IPS-18c (cell line): ENCODE data around the gene AOAH.

Experiments
- H3K4me3 ChIP-seq: 2 replicates; pipeline ENCODE4 v1.7.0; 2013; ENCODE audit warnings: low read depth, mild to moderate bottlenecking, low read length, moderate library complexity; ENCODE audit not compliant: insufficient read depth
- H3K9me3 ChIP-seq: one replicate; pipeline ENCODE4 v1.6.1; 2013; ENCODE audit warnings: mild to moderate bottlenecking, low read length, moderate library complexity; ENCODE audit not compliant: control insufficient read depth, insufficient read depth

Gene AOAH

DNA sequence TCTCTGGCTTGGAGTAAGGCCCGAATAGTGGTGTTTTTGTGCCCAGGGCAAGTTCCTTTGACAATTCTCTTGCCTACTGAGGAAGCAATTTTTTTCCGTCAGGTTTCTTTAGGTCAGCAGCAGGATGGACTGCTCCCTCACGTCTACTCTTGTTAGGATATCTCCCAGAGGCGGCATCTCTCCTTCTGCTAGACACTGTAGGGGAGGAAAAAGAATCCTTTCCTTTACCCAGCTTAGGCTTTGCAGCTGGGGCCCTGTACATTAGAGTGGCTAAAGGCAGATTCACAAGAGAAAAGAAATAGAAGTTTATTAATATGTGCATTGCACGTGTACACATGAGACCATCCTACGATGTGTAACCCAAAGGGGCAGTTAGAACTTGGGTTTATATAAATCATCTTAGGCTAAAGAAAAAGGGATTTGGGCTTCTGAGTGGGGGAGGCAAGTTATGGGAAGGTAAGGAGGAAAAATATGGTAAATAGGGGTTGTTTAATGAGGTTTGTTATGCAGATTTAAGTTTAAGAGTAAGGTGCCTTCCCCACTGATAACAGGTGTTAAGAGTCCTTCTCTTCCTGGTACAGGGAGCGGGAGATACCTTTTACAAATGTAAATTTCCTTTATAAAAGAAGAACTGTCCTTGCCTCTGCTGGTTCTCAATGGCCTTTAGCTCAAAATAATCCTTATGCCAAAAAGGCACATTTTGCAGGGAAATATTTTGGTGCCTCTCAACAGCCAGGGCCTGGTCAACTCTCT is 156.4 kb downstream of the AOAH start:
- H3K4me3 ChIP-seq, result no peak overlapping the region

DNA sequence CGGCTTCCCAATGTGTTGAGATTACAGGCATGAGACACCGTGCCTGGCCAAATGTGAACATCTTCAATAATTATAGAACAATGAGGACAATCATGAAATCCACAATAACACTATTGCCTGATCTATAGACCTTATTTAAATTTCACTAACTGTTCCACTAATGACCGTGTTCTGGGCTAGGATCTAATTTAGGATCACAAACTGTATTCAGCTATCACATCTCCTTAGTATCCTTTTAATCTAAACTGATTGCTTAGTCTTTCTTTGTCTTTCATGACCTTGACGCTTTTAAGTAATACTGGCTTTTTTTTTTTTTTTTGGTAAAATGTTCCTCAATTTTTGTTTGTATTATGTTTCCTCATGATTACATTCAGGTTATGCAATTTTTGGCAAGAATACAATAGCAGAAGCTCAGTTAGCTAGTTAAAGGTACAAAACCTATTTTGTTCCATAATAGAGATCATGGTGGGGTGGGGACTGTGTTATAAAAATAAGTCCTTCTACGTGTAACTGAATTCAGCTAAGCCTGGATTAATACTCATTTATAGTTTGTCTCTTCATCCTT is 158.4 kb downstream of the AOAH start:
- no peak overlapping the region for H3K4me3 ChIP-seq
- peaks cover 5% of the 10 kb centered on the region for H3K9me3 ChIP-seq

More for the DNA sequence above, 156.4 kb downstream of the AOAH start:
- H3K9me3 ChIP-seq, result peaks cover 3% of the 10 kb centered on the region

DNA sequence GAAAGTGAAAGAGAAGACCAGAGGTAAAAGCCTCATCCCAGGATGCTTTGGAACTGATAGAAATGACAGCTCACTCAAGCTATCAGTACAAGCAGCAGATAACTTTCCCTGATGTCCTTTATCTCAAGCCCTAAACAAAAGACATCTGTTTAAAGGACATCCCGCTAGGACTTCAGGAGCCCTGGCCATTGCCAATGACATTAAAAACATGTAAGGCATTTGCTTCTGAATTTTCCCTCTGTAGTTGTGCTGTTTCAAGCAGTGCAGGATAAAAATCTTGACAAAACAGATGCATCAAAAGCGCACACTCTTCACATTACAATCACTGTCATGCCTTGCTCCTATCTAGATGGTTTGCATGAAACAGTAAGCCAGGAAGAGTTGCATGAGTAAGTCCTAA is 159.8 kb downstream of the AOAH start:
- Histone ChIP-seq H3K9me3 (peaks cover 2% of the 10 kb centered on the region), H3K4me3 (no peak overlapping the region)

DNA sequence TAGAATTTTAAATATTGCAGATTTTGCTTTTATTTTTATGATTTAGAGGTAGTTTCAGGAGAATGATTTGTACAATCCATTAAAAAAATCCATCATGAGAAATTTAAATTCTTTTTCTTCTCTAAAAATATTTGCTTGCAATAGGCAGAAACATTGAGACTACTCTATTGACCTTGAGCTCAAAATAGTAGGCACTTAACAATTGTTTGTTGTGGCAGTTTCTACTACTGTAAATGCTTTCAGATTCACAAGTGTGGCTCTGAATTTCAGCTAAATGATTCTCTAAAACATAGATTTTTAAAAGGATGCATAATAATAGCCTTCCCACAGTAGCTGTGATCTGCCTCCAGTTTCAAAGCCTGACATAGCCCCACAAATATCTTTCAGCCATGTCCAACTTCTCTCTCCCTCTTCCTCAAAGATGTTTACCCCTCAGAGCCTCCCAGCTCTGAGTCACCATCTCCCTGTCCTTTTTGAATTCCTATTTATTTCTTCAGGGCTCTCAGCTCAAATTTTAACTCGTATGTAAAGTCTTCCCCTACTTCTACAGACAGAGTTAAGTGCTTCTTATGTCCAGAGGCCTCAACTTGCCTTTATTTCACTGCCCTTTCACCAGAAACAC is 160.5 kb downstream of the AOAH start:
- H3K9me3 ChIP-seq, result peaks cover 4% of the 10 kb centered on the region
- no peak overlapping the region for H3K4me3 ChIP-seq

DNA sequence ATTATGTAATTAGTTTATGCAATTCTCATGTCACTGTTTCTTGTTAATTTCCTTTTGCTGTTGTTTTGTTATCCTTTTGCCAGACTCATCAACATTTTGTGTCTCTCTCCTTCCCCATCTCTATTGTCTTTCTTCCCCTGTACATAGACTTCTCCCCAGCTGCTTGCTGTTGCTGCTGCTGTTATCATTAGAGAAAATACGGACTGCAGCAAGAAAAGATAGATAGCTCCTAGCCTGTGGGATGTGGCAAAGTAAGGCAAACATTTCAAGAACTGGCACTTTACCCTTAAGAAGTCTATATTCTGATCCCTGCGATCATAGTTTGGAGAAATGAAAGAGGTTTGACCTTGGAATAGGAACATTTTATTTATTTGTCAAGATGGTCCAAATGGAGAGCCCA is 162.2 kb downstream of the AOAH start:
- H3K4me3 ChIP-seq, result no peak overlapping the region
- H3K9me3 ChIP-seq, result peaks cover 5% of the 10 kb centered on the region

DNA sequence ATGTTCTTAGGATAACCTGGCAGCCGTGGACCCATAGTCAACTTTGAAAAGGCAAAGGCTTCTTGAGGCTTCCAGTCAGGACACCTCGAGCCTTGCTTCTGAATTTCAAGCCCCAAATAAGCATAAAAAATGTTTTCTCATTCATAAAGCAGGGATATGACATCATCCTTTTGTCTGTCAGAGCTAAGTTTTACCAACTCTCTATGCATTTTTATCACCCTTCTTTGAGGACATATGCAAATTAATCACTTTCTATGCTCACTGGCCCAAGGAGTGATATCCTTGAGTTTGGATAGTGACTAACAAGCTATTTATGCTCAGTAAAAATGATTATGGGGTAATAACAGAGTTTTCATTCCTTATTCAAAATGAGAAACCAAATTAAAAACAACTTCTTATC is 175.3 kb downstream of the AOAH start:
- Histone ChIP-seq H3K4me3 (no peak overlapping the region), H3K9me3 (no peaks in the 10 kb centered on the region)

DNA sequence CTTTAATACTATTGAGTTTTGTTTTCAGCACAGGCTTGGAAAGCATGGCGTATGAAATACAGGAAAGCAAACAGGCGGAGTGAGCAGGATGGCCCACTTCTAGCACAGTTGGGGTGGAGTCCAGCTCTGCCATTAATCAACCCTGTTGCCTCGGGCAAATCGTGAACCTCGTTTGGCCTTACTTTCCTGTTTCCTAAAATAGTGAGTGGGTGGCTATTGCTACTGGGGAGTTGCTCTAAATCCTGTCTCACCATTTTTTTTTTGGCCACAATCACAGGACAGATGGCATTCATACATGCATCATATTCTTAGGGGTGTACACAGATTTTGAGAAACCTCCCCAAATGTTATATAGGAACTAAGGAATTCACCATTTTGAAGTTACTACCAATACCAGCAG is 176.9 kb downstream of the AOAH start:
- Histone ChIP-seq H3K4me3 (no peak overlapping the region), H3K9me3 (no peaks in the 10 kb centered on the region)

DNA sequence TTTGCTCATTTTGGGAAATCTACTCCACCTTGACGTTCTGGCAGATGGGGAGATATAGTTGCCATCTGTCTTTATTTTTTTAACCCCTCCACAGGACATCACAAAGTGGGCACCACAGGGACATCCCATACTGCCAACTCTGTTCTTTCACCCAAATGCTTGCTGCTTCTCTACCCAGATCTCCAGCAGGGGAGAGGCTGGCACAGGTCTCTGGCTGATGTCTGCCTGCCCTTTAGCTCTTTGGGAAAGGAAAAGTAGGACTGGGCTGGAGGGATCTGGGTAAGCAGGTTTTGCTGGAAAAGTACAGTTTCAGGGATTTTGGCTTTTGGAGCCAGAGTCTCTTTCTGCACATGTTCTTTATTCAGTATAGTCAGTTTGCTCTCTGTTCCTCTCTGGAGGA is 178.0 kb downstream of the AOAH start:
- Histone ChIP-seq H3K9me3 (no peaks in the 10 kb centered on the region), H3K4me3 (no peak overlapping the region)

DNA sequence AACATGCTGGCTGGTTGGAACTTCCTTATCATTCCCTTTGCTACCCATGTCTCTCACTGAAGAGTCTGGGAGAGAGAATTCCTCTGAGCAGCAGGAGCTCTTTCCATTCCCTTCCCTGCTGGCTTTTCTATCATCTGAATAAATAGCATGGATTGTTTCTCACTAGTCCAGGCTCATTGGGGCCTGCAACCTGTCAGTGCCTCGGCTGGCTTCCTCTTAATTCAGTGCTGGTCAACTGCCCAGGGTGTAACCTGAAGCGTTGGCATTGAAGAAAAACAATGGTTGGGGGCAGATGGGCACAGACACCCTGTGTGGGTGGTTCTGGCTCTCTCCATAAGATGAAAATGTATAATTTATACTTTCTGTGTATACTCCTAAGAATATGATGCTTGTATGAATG is 179.0 kb downstream of the AOAH start:
- H3K9me3 ChIP-seq, result no peaks in the 10 kb centered on the region
- no peak overlapping the region for H3K4me3 ChIP-seq

DNA sequence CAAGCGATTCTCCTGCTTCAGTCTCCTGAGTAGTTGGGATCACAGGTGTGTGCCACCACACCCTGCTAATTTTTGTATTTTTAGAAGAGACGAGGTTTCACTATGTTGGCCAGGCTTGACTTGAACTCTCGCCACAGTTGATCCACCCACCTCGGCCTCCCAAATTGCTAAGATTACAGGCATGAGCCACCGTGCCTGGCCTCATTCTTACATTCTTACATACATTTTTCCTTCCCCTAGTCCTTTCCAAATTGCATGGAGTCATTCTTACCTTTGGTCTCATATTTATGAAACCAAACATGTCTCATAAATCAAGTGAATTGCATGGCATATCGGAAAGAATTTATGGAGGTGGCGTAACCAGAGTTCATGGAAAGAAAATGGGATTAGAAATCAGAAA is 186.2 kb downstream of the AOAH start:
- no peak overlapping the region for H3K4me3 ChIP-seq

DNA sequence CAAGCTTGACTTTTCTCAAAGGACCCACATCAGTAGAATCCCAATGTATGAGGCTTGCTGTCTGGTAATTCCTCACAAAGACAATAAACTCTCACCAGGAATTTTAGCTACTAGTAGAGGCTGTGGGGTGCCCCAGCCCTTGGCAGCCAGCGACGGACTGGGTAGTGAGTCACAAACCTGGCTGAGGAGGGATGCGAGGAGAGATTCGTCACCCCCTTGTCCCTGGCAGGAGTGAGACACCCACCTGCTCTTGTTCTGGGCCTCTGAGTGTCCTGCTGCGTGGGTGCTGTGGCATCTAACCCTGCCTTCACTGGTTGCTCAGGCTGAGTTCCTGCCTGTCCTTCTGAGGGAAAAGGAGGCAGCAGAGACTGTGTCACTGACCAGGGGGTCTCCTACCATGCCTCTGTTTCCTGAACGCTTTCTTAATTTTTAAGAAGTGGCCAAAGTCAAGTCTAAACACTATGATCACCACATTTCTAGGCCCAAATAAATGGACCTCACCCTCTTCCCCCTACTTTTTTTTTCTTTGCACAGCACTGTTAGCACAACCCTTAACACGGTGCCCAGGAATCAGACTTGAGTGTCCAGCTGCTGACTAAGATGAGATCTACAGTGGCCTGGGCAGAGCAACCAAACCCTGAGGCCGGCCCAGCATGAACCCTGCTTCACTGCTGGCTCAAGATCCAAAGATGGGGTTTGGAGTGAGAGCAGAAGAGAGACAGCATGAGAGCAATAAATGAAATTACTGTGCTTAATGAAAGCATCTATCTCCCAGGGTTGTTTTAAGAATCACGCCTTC is 188.2 kb downstream of the AOAH start:
- Histone ChIP-seq H3K4me3 (no peak overlapping the region), H3K9me3 (no peaks in the 10 kb centered on the region)

More for the DNA sequence above, 186.2 kb downstream of the AOAH start:
- no peaks in the 10 kb centered on the region for H3K9me3 ChIP-seq

DNA sequence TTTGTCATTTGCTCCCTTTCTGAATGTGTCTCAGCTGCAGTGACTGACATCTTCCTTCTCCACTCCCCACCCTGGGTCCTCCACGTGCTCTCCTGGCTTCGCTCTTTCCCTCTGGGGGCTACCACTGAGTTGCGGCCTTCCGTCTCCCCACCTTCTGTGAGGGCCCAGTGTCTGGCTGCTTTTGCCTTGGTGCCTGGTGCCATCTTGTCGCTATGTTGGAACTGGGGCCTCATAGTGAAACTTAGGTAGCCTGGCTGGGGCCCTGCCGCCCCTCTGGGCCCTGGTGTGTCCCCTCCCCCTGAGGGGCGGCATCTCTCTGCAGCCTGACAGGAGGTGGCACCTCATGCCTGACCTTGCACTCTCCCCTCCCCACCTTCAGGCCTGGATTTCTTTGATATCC is 190.6 kb downstream of the AOAH start:
- H3K9me3 ChIP-seq, result no peaks in the 10 kb centered on the region
- no peak overlapping the region for H3K4me3 ChIP-seq

DNA sequence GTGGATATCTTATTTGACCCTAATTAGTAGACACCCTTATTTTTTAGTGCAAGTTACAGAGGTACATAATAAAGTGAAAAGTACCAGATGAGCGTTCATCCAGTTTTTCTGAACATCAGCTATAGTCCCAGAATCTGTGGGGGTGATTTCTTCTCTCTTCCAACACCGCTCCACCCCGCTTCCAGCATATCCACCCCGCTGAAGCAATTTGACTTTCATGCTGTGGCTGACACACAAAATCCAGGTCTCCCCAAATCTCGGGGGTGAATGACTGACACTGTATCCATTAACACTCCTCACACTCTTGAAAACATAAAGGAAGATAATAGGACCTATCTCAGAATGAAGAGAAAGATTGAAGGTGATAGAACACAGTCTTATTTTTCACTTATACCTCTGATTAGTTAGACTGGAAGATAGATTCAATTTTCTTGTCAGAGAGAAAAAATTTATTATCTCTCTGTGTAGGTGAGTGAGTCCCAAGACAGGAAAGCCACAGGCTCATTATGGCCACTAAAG is 191.3 kb downstream of the AOAH start:
- H3K4me3 ChIP-seq, result no peak overlapping the region
- H3K9me3 ChIP-seq, result no peaks in the 10 kb centered on the region

DNA sequence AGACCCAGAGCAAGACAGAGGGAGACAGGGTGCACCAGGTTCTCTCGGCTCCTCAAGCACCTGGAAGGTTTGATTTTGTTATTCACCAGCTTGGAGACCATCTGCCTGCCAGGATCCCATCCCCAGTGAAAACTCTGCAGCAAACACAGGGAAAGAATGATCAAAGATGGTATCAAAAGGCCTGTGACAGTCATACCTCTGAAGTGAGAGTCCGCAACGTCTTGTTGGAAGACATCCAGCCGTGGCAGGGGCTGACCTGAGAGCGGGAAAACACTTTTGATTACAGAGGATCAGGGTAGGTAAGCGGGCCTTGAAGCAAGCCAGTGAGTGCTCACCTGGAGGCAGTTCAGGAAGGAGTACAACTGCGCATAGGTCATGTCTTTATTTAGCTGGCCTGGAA is 192.3 kb downstream of the AOAH start:
- Histone ChIP-seq H3K4me3 (no peak overlapping the region), H3K9me3 (no peaks in the 10 kb centered on the region)

DNA sequence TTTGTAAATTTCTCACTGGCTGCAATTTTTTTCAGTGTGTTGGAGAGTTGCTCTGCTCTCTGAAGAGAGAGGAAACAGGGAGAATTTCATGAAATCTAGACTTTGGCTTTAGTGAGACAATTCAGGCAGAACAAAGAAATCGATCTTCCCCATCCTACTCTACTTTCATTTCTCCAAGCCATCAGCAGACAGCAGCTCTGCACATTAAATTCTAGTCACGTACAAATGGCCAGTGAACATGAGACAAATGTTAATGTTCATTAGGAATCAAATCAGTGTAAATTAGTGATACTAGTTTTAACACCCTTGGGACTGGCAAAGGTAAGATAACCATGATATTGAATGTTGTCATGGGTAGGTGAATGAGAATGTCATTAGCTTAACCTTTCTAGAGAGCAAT is 193.8 kb downstream of the AOAH start:
- Histone ChIP-seq H3K9me3 (no peaks in the 10 kb centered on the region), H3K4me3 (no peak overlapping the region)

DNA sequence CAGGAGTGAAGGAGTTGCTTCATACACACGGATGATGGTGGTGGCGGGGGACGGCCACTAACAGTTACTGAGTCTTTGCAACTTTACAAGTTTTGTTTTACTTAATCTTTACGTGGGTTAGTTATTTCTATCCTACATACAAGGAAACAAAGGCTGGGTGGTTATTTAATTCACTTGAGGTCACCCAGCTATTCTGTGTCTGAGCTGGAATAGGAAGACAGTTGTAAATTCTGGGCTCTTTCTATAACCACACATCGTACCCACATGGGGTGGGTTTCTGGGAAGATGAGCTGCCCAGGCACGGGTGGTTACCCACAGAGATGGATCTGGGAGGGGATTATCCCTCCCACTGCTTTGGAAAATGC is 196.8 kb downstream of the AOAH start:
- Histone ChIP-seq H3K4me3 (no peak overlapping the region), H3K9me3 (no peaks in the 10 kb centered on the region)

DNA sequence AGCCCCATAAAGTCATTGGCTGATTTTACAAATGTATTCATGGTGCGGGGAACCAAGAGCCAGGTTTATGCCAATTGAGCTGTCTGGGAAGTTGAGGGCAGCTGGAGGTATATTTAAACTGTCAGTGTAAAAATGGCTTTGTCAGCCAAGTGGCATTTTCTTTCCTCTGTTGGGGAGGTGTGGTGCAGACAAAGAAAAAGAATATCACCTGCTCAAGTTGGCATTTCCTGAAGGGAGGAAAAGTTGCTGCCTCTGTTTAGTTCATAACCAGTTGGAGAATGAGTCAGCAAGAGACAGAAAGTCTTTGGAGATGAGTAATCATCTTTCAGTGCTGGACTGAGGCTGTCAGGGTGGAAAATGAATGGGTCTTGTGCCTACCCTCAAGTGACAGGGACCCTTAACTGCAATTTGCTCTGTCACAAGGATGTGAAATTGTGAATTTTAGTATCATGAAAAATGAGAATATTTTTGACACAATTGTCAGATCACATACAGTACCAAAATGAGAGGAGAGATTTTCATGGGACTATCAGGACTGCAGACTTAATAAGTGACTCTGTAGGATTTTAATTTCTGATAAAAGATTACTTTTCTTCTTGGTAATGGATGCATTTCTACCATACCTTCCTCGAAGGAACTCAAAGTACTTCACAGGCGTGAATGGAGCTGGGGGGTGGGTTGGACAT is 197.3 kb downstream of the AOAH start:
- Histone ChIP-seq H3K9me3 (no peaks in the 10 kb centered on the region), H3K4me3 (no peak overlapping the region)
